ENCODE results near the gene INPP4B. TPM values are rescaled to one million over a fixed set of nuclear protein-coding genes. Genes with fewer than 3 reads are reported as not detected.

INPP4B gene
- total and polyA plus RNA-seq, 2 donors (not counting 1 experiment from before 2014, with no cell fraction given): 0.03 TPM; not detected in 1

DNA sequence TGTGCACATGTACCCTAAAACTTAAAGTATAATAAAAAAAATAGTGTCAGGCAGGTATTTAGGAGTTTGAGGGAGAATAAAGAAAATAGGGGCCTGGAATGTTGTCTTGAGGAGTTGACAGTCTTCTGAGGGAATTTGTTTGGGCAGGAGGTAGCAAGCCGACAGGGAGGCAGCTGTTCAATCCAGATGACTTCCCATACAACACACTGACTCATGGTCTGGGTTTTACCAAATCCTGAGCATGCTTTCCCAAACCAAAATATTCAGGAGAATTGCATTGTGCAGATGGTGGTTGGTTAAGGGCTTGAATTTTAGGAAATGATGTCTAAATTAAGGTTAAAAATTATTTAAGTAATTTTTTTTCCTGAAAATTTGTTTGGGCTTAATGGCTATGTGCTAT is 430.0 kb downstream of the INPP4B start:
- Mint-ChIP-seq H3K9me3 (ENCODE audit: insufficient read depth) (no peaks in the 10 kb centered on the region), H3K4me3 (no peak overlapping the region), H3K27me3 (no peaks in the 10 kb centered on the region), H3K4me1 (no peaks in the 10 kb centered on the region), H3K27ac (no peak overlapping the region)
- DNase-seq: no peak
- Histone ChIP-seq H3K4me3 (ENCODE audit: control extremely low read depth in 1 of 5, extremely low read depth in 1 of 5, insufficient read depth in 1 of 5, low read depth in 2 of 5, low read length in 4 of 5) (no peak overlapping the region), H3K9me3 (ENCODE audit: control extremely low read depth in 1 of 3, control insufficient read depth in 2 of 3, insufficient read depth in 1 of 3, low read length in 2 of 3) (no peaks in the 10 kb centered on the region), H3K79me2 (ENCODE audit: control insufficient read depth, insufficient read depth, low read length) (no peaks in the 10 kb centered on the region), H3K27ac (ENCODE audit: low read length in 2 of 2) (no peak overlapping the region), H3K9ac (ENCODE audit: low read length) (no peak overlapping the region), H3K36me3 (replicated peaks in 1 of 2; ENCODE audit: control extremely low read depth in 1 of 2, control insufficient read depth in 1 of 2, extremely low read depth in 1 of 2, insufficient read depth in 2 of 2, low read length in 1 of 2) (no peaks in the 10 kb centered on the region), H3K4me1 (ENCODE audit: control insufficient read depth in 2 of 2, insufficient read depth in 2 of 2, low read length in 2 of 2) (no peaks in the 10 kb centered on the region), H2AFZ (ENCODE audit: insufficient read depth, low read depth, low read length, poor library complexity, severe bottlenecking) (no peak overlapping the region), H3K4me2 (replicated peaks; ENCODE audit: low read depth, low read length, poor library complexity, severe bottlenecking) (no peak overlapping the region), H4K20me1 (ENCODE audit: control insufficient read depth, insufficient read depth, low read length, poor library complexity, severe bottlenecking) (no peaks in the 10 kb centered on the region), H3K27me3 (replicated peaks in 1 of 4; ENCODE audit: control extremely low read depth in 1 of 4, control insufficient read depth in 3 of 4, insufficient read depth in 4 of 4, low read length in 3 of 4) (no peaks in the 10 kb centered on the region)
- intact Hi-C loops (cut with micrococcal nuclease): no loop called here
- ChIA-PET POLR2A (no interaction called here), CTCF (no interaction called here)
- TF ChIP-seq EZH2 (IDR thresholded peaks at IDR 0.05; ENCODE audit: borderline replicate concordance, insufficient read depth, low read depth, low read length, poor library complexity, severe bottlenecking): no peak
- TF ChIP-seq CTCF (IDR thresholded peaks at IDR 0.05): no peak
- WGBS (ENCODE audit: insufficient coverage): no CpG with 5 or more reads among the region's 1 CpG
- ATAC-seq (ENCODE audit: low read depth): no peak

DNA sequence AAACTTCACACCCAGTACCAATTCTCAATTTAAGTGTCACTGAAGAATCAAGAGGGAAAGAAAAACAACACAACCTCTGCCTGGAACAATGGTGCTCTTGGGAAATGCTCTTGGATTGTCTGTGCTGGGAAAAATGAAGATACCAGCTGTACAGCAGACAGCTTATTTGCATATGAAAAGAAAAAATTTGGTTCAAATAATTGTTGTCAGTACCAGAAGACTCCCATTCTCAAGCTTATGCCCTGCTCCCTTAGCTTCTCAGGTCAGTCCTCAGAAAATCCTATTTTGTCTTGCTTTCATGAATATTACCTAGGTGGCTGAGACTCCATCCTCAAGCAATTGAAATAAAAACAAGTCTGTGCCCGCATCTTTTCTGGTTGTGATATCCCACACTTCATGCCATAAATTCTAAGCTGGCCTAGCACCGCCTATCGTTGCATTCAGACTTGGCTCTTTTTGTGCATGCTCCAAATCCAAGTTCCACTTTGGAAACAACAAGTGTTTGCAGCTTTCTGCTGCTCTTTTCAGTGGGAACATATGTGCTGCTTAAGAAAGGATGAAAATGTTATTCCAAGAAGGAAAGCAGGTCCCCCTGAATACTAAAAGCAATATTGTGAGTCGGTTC is 431.6 kb downstream of the INPP4B start:
- H3K9me3 ChIP-seq (ENCODE audit: control extremely low read depth in 1 of 3, control insufficient read depth in 2 of 3, insufficient read depth in 1 of 3, low read length in 2 of 3): no peaks in the 10 kb centered on the region
- POLR2A ChIA-PET: no interaction called here
- CTCF ChIA-PET: no interaction called here
- no peak for TF ChIP-seq EZH2 (IDR thresholded peaks at IDR 0.05; ENCODE audit: borderline replicate concordance, insufficient read depth, low read depth, low read length, poor library complexity, severe bottlenecking)
- TF ChIP-seq CTCF (IDR thresholded peaks at IDR 0.05): no peak
- ATAC-seq (ENCODE audit: low read depth): no peak
- H3K27ac Mint-ChIP-seq: no peak overlapping the region
- no peaks in the 10 kb centered on the region for H3K4me1 ChIP-seq (ENCODE audit: control insufficient read depth in 2 of 2, insufficient read depth in 2 of 2, low read length in 2 of 2)
- H3K27me3 ChIP-seq (replicated peaks in 1 of 4; ENCODE audit: control extremely low read depth in 1 of 4, control insufficient read depth in 3 of 4, insufficient read depth in 4 of 4, low read length in 3 of 4): no peaks in the 10 kb centered on the region
- no peak overlapping the region for H3K4me3 Mint-ChIP-seq
- H3K27ac ChIP-seq (ENCODE audit: low read length in 2 of 2): no peak overlapping the region
- H3K4me3 ChIP-seq (ENCODE audit: control extremely low read depth in 1 of 5, extremely low read depth in 1 of 5, insufficient read depth in 1 of 5, low read depth in 2 of 5, low read length in 4 of 5): no peak overlapping the region
- no peaks in the 10 kb centered on the region for H3K9me3 Mint-ChIP-seq (ENCODE audit: insufficient read depth)
- H3K36me3 ChIP-seq (replicated peaks in 1 of 2; ENCODE audit: control extremely low read depth in 1 of 2, control insufficient read depth in 1 of 2, extremely low read depth in 1 of 2, insufficient read depth in 2 of 2, low read length in 1 of 2): no peaks in the 10 kb centered on the region
- 96% methylated on average over 3 of the region's 4 CpGs for WGBS (ENCODE audit: insufficient coverage)
- no peaks in the 10 kb centered on the region for H3K4me1 Mint-ChIP-seq
- no peaks in the 10 kb centered on the region for H3K79me2 ChIP-seq (ENCODE audit: control insufficient read depth, insufficient read depth, low read length)
- no peaks in the 10 kb centered on the region for H4K20me1 ChIP-seq (ENCODE audit: control insufficient read depth, insufficient read depth, low read length, poor library complexity, severe bottlenecking)
- intact Hi-C loops (cut with micrococcal nuclease): no loop called here
- DNase-seq: no peak
- H3K9ac ChIP-seq (ENCODE audit: low read length): no peak overlapping the region
- no peaks in the 10 kb centered on the region for H3K27me3 Mint-ChIP-seq
- H3K4me2 ChIP-seq (replicated peaks; ENCODE audit: low read depth, low read length, poor library complexity, severe bottlenecking): no peak overlapping the region
- no peak overlapping the region for H2AFZ ChIP-seq (ENCODE audit: insufficient read depth, low read depth, low read length, poor library complexity, severe bottlenecking)

Data from B cell (primary cell).